Thyroid gland (tissue), 4 donors: ENCODE measurements around the gene KLHL18.

Experiments used
- CTCF ChIP-seq, 6 experiments: fragments of 200-600 bp in 3 of 6; fragments of 450-650 bp in 3 of 6; sonication (generic) in 3 of 6; IDR thresholded peaks; one replicate each; pipeline ENCODE4 v1.5.1; 2016 to 2019; ENCODE audit warnings: antibody characterized with exemption in 6 of 6, mild to moderate bottlenecking in 2 of 6, inconsistent platforms in 1 of 6, moderate library complexity in 1 of 6
- POLR2A ChIP-seq, 2 donors: fragments of 450-650 bp; IDR thresholded peaks; one replicate each; pipeline ENCODE4 v1.6.1; 2017; ENCODE audit warnings: antibody characterized with exemption in 2 of 2, mild to moderate bottlenecking in 2 of 2, moderate library complexity in 1 of 2

- TF ChIP-seq POLR2A (IDR thresholded peaks at IDR 0.05) = no peak
- TF ChIP-seq CTCF (IDR thresholded peaks at IDR 0.05) = no peak
These were observed 39.2 kb upstream of the KLHL18 start for GRCh38 chr3:47243419-47244147.
